ENCODE data around the gene GCN1. TPM values are rescaled to one million over a fixed set of nuclear protein-coding genes. Genes with fewer than 3 reads are reported as not detected.

Gene GCN1
- 116 and 155 TPM in 2 replicates for total RNA-seq

- intact Hi-C loops (cut with micrococcal nuclease), result no loop called here
- H3K4me1 Mint-ChIP-seq, result peaks cover 51% of the 10 kb centered on the region
- TF ChIP-seq CTCF (IDR thresholded peaks at IDR 0.05), result no peak
- H3K9me3 Mint-ChIP-seq, result no peaks in the 10 kb centered on the region
- no peaks in the 10 kb centered on the region for H3K27me3 Mint-ChIP-seq
- peak; percentile 94 for ATAC-seq (ENCODE audit: low read depth)
- ChIA-PET POLR2A (interaction anchor here (1.3 to 2.3 kb wide), 3 partner anchors 71 to 107 kb away, joined by 4 to 15 read pairs (median 4); partner anchors contain the start of genes PXN, RNU4-1 and RNU4-2), CTCF (no interaction called here)
- peak; percentile 97 for DNase-seq
- H3K36me3 Mint-ChIP-seq (ENCODE audit: low read depth), result peaks cover 57% of the 10 kb centered on the region
- peak within 1 kb of the TSS; percentile 83 for H3K4me3 Mint-ChIP-seq
- peak within 1 kb of the TSS; percentile 86 for H3K27ac Mint-ChIP-seq
Observed at GRCh38 chr12:120194534-120195395, at the start of gene GCN1. GCN1 (minus strand) TSS chr12:120194715; CDS start chr12:120194697, 18 bp downstream.

GRCh38 chr12:120242971-120243699 is 48.6 kb upstream of the GCN1 start:
- DNase-seq (no peak), ATAC-seq (ENCODE audit: low read depth) (no peak)
- Mint-ChIP-seq H3K36me3 (ENCODE audit: low read depth) (no peaks in the 10 kb centered on the region), H3K27ac (no peak overlapping the region), H3K9me3 (no peaks in the 10 kb centered on the region), H3K4me1 (no peaks in the 10 kb centered on the region), H3K27me3 (peaks cover 56% of the 10 kb centered on the region), H3K4me3 (no peak overlapping the region)
- intact Hi-C loops (cut with micrococcal nuclease), result no loop called here
- ChIA-PET CTCF (interaction anchor here (1.0 to 2.2 kb wide), 2 partner anchors 15 to 22 kb away, joined by 3 to 8 read pairs; partner anchors contain the start of gene PXN), POLR2A (interaction anchor here (0.9 to 1.5 kb wide), 3 partner anchors 8 to 48 kb away, joined by 3 to 5 read pairs (median 3); no protein-coding TSS in a partner anchor)
- no peak for TF ChIP-seq CTCF (IDR thresholded peaks at IDR 0.05)

- no peaks in the 10 kb centered on the region for H3K36me3 Mint-ChIP-seq (ENCODE audit: low read depth)
- no peak for TF ChIP-seq CTCF (IDR thresholded peaks at IDR 0.05)
- CTCF ChIA-PET, result interaction anchor here (1.0 to 2.2 kb wide), 2 partner anchors 14 to 23 kb away, joined by 3 to 8 read pairs; partner anchors contain the start of gene PXN
- no peaks in the 10 kb centered on the region for H3K9me3 Mint-ChIP-seq
- no peak overlapping the region for H3K27ac Mint-ChIP-seq
- POLR2A ChIA-PET, result interaction anchor here (0.9 to 1.5 kb wide), 2 partner anchors 10 to 49 kb away, joined by 3 to 5 read pairs; no protein-coding TSS in a partner anchor
- H3K27me3 Mint-ChIP-seq, result peaks cover 56% of the 10 kb centered on the region
- intact Hi-C loops (cut with micrococcal nuclease), result no loop called here
- ATAC-seq (ENCODE audit: low read depth), result no peak
- no peak for DNase-seq
- no peaks in the 10 kb centered on the region for H3K4me1 Mint-ChIP-seq
- H3K4me3 Mint-ChIP-seq, result no peak overlapping the region
Observed at GRCh38 chr12:120242275-120242799, 47.8 kb upstream of the GCN1 start.

GRCh38 chr12:120241561-120242274 is 47.2 kb upstream of the GCN1 start:
- CTCF ChIA-PET, result interaction anchor here (0.9 to 2.2 kb wide), 3 partner anchors 14 to 24 kb away, joined by 3 to 8 read pairs (median 3); partner anchors contain the start of gene PXN
- Mint-ChIP-seq H3K4me1 (no peaks in the 10 kb centered on the region), H3K4me3 (no peak overlapping the region), H3K36me3 (ENCODE audit: low read depth) (no peaks in the 10 kb centered on the region), H3K27me3 (peaks cover 54% of the 10 kb centered on the region), H3K27ac (no peak overlapping the region), H3K9me3 (no peaks in the 10 kb centered on the region)
- no peak for TF ChIP-seq CTCF (IDR thresholded peaks at IDR 0.05)
- DNase-seq (no peak), ATAC-seq (ENCODE audit: low read depth) (no peak)
- intact Hi-C loops (cut with micrococcal nuclease), result no loop called here
- POLR2A ChIA-PET, result no interaction called here
